A549 (cell line): ENCODE data around the gene EPS15.

Experiments
- CHD2 ChIP-seq: fragments of 150-350 bp; IDR thresholded peaks from 2 replicates; pipeline ENCODE4 v1.6.1; 2014; ENCODE audit warnings: low read length; ENCODE audit not compliant: partially characterized antibody
- CTCF ChIP-seq: fragments of >200 bp; sonication (Bioruptor Twin); formaldehyde crosslinking; IDR thresholded peaks from 3 replicates; pipeline ENCODE4 v1.5.1; 2016
- HMGXB4 ChIP-seq: fragments of 250-450 bp; sonication (Bioruptor Pico); IDR thresholded peaks from 2 replicates; pipeline ENCODE4 v1.5.0; 2021; ENCODE audit warnings: mild to moderate bottlenecking, moderate library complexity, borderline replicate concordance
- MAFK ChIP-seq: fragments of 450-650 bp; IDR thresholded peaks from 2 replicates; pipeline ENCODE4 v1.6.1; 2014; ENCODE audit not compliant: partially characterized antibody
- POLR2A ChIP-seq: IDR thresholded peaks from 2 replicates; pipeline ENCODE4 v1.6.1; 2012; ENCODE audit warnings: mild to moderate bottlenecking, low read length
- POLR2AphosphoS2 ChIP-seq: conservative IDR thresholded peaks from 2 replicates; pipeline ENCODE4 v1.6.1; 2012; ENCODE audit warnings: low read length, improper control_type of control experiment, inconsistent platforms
- RAD21 ChIP-seq, 2 experiments: fragments of >200 bp in 1 of 2; sonication (Bioruptor Twin) in 1 of 2; formaldehyde crosslinking in 1 of 2; IDR thresholded peaks in 1 of 2; conservative IDR thresholded peaks in 1 of 2; 2 replicates in 1 of 2; 3 replicates in 1 of 2; pipeline ENCODE4 v1.6.1; 2012 to 2018; ENCODE audit warnings: inconsistent platforms in 1 of 2
- ZNF302 ChIP-seq: fragments of 250-450 bp; sonication (Bioruptor Pico); IDR thresholded peaks from 2 replicates; pipeline ENCODE4 v1.9.0; 2021; ENCODE audit warnings: inconsistent platforms, mild to moderate bottlenecking, moderate library complexity

GRCh38 chr1:51445351-51446090 lies 73.5 kb downstream of the EPS15 start:
- TF ChIP-seq RAD21 (conservative IDR thresholded peaks at IDR 0.05 in 1 of 2, IDR thresholded peaks at IDR 0.05 in 1 of 2) (no peak), POLR2AphosphoS2 (no peak), MAFK (no peak), CTCF (no peak), CHD2 (no peak), POLR2A (no peak), ZNF302 (no peak), HMGXB4 (CRISPR knock-in tag) (no peak)
